Loucy (cell line): ENCODE measurements around the gene ARHGAP1.

Experiments used
- H2AFZ ChIP-seq: fragments of 200-600 bp; sonication (generic); 2 replicates; pipeline ENCODE4 v1.6.0; 2016; ENCODE audit warnings: antibody characterized with exemption, mild to moderate bottlenecking, low read length, moderate library complexity
- H3F3A ChIP-seq: fragments of 200-600 bp; 2 replicates; pipeline ENCODE4 v1.6.0; 2016; ENCODE audit warnings: antibody characterized with exemption, low read depth, mild to moderate bottlenecking
- H3K27me3 ChIP-seq: fragments of 200-600 bp; sonication (generic); 2 replicates; pipeline ENCODE4 v1.6.1; 2014; ENCODE audit warnings: low read length, mild to moderate bottlenecking; ENCODE audit not compliant: insufficient read depth, poor library complexity, severe bottlenecking
- H3K36me3 ChIP-seq: fragments of 200-600 bp; sonication (generic); 2 replicates; pipeline ENCODE4 v1.6.1; 2016; ENCODE audit warnings: low read length; ENCODE audit not compliant: insufficient read depth
- H3K4me1 ChIP-seq: fragments of 200-600 bp; sonication (generic); 2 replicates; pipeline ENCODE4 v1.5.1; 2014; ENCODE audit warnings: low read length, mild to moderate bottlenecking; ENCODE audit not compliant: insufficient read depth, poor library complexity, severe bottlenecking
- H3K4me2 ChIP-seq: fragments of 200-600 bp; sonication (generic); 2 replicates; pipeline ENCODE4 v1.6.0; 2014; ENCODE audit warnings: antibody characterized with exemption, low read length, low read depth, mild to moderate bottlenecking; ENCODE audit not compliant: poor library complexity, severe bottlenecking
- H3K4me3 ChIP-seq: fragments of 200-600 bp; sonication (generic); 2 replicates; pipeline ENCODE4 v1.5.1; 2014; ENCODE audit warnings: low read length, mild to moderate bottlenecking, mixed read lengths; ENCODE audit not compliant: poor library complexity, severe bottlenecking
- H3K79me2 ChIP-seq: fragments of 200-600 bp; sonication (generic); 2 replicates; pipeline ENCODE4 v1.6.1; 2014; ENCODE audit warnings: low read length; ENCODE audit not compliant: insufficient read depth
- H3K9ac ChIP-seq: fragments of 200-600 bp; sonication (generic); 2 replicates; pipeline ENCODE4 v1.6.0; 2014; ENCODE audit warnings: mild to moderate bottlenecking, low read depth, low read length, moderate library complexity; ENCODE audit not compliant: poor library complexity, severe bottlenecking
- H3K9me2 ChIP-seq: fragments of 200-600 bp; sonication (generic); replicated peaks from 2 replicates; pipeline ENCODE4 v1.6.1; 2016; ENCODE audit warnings: low read depth, low read length, mixed read lengths
- H3K9me3 ChIP-seq: fragments of 200-600 bp; sonication (generic); 2 replicates; pipeline ENCODE4 v1.6.1; 2014; ENCODE audit warnings: mild to moderate bottlenecking, antibody characterized with exemption, low read length, low read depth; ENCODE audit not compliant: insufficient read depth
- H4K20me1 ChIP-seq: fragments of 200-600 bp; sonication (generic); 2 replicates; pipeline ENCODE4 v1.6.0; 2014; ENCODE audit warnings: antibody characterized with exemption, low read length, mild to moderate bottlenecking; ENCODE audit not compliant: insufficient read depth, poor library complexity, severe bottlenecking
- EZH2phosphoT487 ChIP-seq: fragments of 200-600 bp; IDR thresholded peaks from 2 replicates; pipeline ENCODE4 v1.6.1; 2018; ENCODE audit warnings: antibody characterized with exemption, mild to moderate bottlenecking, moderate library complexity, borderline replicate concordance
- TF ChIP-seq, protein P1 (sequence below): fragments of 200-600 bp; sonication (generic); conservative IDR thresholded peaks from 2 replicates; pipeline ENCODE4 v1.5.1; 2014; ENCODE audit warnings: mild to moderate bottlenecking, antibody characterized with exemption, low read length

Gene ARHGAP1

DNA sequence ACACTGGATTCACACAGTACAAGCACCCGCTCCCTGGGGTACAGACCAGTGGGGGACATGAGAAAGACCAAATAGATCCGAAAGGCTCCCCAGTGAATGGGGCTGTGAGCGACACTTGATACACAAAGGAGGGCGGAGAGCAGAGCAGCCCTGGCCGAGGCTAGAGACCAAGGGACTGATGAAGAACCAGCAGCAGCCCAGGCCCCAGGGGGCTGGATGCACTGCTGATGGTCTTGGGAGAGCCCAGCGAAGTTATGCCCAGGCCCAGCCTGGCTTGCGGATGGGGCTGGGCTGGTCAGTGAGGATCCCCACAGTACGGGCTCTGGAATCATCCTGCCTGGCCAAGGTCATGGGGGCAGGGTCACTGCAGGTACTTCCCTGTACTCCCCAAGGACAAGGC lies 23.2 kb downstream of the ARHGAP1 start:
- Histone ChIP-seq H3K4me1 (peaks cover 46% of the 10 kb centered on the region), H3K9ac (peak overlapping the region; percentile 30), H3K79me2 (peaks cover 8% of the 10 kb centered on the region; the same call in 1 of the 2 replicates), H3K9me2 (no peaks in the 10 kb centered on the region), H3K36me3 (peaks cover 70% of the 10 kb centered on the region; the same call in 1 of the 2 replicates), H3K4me2 (no peak overlapping the region), H4K20me1 (no peaks in the 10 kb centered on the region), H3F3A (peaks cover 18% of the 10 kb centered on the region), H3K4me3 (no peak overlapping the region), H2AFZ (no peak overlapping the region), H3K27me3 (no peaks in the 10 kb centered on the region), H3K9me3 (no peaks in the 10 kb centered on the region)
- TF ChIP-seq EZH2phosphoT487, result no peak
- TF ChIP-seq, protein P1, sequence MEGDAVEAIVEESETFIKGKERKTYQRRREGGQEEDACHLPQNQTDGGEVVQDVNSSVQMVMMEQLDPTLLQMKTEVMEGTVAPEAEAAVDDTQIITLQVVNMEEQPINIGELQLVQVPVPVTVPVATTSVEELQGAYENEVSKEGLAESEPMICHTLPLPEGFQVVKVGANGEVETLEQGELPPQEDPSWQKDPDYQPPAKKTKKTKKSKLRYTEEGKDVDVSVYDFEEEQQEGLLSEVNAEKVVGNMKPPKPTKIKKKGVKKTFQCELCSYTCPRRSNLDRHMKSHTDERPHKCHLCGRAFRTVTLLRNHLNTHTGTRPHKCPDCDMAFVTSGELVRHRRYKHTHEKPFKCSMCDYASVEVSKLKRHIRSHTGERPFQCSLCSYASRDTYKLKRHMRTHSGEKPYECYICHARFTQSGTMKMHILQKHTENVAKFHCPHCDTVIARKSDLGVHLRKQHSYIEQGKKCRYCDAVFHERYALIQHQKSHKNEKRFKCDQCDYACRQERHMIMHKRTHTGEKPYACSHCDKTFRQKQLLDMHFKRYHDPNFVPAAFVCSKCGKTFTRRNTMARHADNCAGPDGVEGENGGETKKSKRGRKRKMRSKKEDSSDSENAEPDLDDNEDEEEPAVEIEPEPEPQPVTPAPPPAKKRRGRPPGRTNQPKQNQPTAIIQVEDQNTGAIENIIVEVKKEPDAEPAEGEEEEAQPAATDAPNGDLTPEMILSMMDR, result no peak

DNA sequence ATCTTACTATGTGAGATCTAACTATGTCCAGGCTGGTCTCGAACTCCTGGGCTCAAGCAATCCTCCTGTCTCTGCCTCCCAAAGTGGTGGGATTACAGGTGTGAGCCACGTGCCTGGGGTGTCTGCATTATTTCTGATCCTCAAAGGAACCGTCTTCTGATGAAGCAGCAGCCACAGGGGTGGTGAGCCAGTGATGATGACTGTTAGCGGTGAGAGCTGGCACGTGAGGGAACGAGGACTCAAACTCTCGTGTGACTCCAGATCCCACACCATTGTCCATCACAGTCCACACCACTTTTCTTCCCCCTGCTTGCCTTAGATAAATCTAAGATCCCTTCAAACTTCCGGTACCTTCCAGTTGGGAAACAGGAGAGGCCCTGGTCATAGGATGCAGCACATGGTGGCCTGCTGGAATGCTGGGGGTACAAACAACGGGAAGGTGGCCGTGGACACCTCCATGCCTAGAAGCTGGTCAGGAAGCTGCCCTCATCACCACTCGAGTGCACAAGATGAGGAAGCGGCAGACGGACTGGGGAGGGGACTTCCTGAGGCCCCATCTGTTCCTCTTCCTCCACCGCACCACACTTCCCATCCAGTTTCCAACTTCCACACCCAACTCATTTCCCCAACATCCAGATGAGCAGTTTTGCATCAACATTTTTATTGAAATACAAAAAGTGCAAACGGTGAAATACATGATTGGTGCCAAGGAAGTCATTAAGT lies 23.8 kb downstream of the ARHGAP1 start:
- peaks cover 64% of the 10 kb centered on the region; the same call in 1 of the 2 replicates for H3K36me3 ChIP-seq
- H3K9me3 ChIP-seq, result no peaks in the 10 kb centered on the region
- H3K4me2 ChIP-seq, result no peak overlapping the region
- peaks cover 52% of the 10 kb centered on the region for H3K4me1 ChIP-seq
- no peaks in the 10 kb centered on the region for H4K20me1 ChIP-seq
- no peak overlapping the region for H3K4me3 ChIP-seq
- no peak for TF ChIP-seq EZH2phosphoT487
- TF ChIP-seq, protein P1, result no peak
- H2AFZ ChIP-seq, result no peak overlapping the region
- no peaks in the 10 kb centered on the region for H3K9me2 ChIP-seq
- H3K79me2 ChIP-seq, result peaks cover 8% of the 10 kb centered on the region; the same call in 1 of the 2 replicates
- H3K27me3 ChIP-seq, result no peaks in the 10 kb centered on the region
- H3F3A ChIP-seq, result peaks cover 23% of the 10 kb centered on the region
- peak overlapping the region; percentile 76 for H3K9ac ChIP-seq

DNA sequence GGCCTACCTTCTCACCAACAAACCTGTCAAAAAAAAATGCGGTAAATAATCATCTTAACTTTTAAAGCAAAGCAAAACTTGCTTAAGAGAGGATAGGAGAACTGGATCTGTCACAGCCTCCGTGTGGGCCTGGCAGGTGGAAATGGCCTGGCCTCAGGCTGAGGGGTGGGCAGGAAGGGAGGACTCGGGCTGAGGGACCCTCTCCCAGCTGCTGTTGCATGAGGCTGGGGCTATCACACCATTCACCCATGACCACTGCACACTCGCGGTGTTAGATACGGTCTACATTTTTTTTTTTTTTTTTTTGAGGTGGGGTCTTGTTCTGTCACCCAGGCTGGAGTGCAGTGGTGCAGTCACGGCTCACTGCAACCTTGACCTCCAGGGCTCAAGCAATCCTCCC lies 24.5 kb downstream of the ARHGAP1 start:
- TF ChIP-seq, protein P1, result no peak
- no peak for TF ChIP-seq EZH2phosphoT487
- peaks cover 57% of the 10 kb centered on the region for H3K4me1 ChIP-seq
- H3K27me3 ChIP-seq, result no peaks in the 10 kb centered on the region
- peak overlapping the region; percentile 76 for H3K9ac ChIP-seq
- peaks cover 28% of the 10 kb centered on the region for H3F3A ChIP-seq
- H3K9me2 ChIP-seq, result no peaks in the 10 kb centered on the region
- H4K20me1 ChIP-seq, result no peaks in the 10 kb centered on the region
- H3K36me3 ChIP-seq, result peaks cover 59% of the 10 kb centered on the region; the same call in 1 of the 2 replicates
- no peaks in the 10 kb centered on the region for H3K9me3 ChIP-seq
- H3K4me3 ChIP-seq, result no peak overlapping the region
- no peak overlapping the region for H2AFZ ChIP-seq
- peak overlapping the region; percentile 70 for H3K4me2 ChIP-seq
- H3K79me2 ChIP-seq, result peaks cover 8% of the 10 kb centered on the region; the same call in 1 of the 2 replicates
